DOHH2 (cell line): ENCODE data around the gene LMX1A.

ENCODE experiments used
- H3F3A ChIP-seq: fragments of 200-600 bp; sonication (generic), shearing (Covaris generic); 2 replicates; pipeline ENCODE4 v1.6.0; 2016; ENCODE audit warnings: antibody characterized with exemption, mild to moderate bottlenecking; ENCODE audit not compliant: control insufficient read depth, insufficient read depth
- H3K27ac ChIP-seq: fragments of 200-600 bp; sonication (generic); 2 replicates; pipeline ENCODE4 v1.5.1; 2014; ENCODE audit warnings: low read depth, mild to moderate bottlenecking, low read length, moderate library complexity
- H3K27me3 ChIP-seq: fragments of 200-600 bp; sonication (generic); 2 replicates; pipeline ENCODE4 v1.6.1; 2014; ENCODE audit warnings: mild to moderate bottlenecking, low read length, mixed read lengths; ENCODE audit not compliant: control insufficient read depth
- H3K36me3 ChIP-seq: fragments of 200-600 bp; sonication (generic); 2 replicates; pipeline ENCODE4 v1.6.1; 2014; ENCODE audit warnings: mild to moderate bottlenecking, low read length, moderate library complexity, mixed read lengths; ENCODE audit not compliant: control insufficient read depth
- H3K4me1 ChIP-seq: fragments of 200-600 bp; sonication (generic); 2 replicates; pipeline ENCODE4 v1.6.1; 2014; ENCODE audit warnings: mild to moderate bottlenecking, low read length, mixed read lengths; ENCODE audit not compliant: control insufficient read depth
- H3K4me2 ChIP-seq: fragments of 200-600 bp; sonication (generic); 2 replicates; pipeline ENCODE4 v1.6.0; 2014; ENCODE audit warnings: mild to moderate bottlenecking, low read length, moderate library complexity
- H3K4me3 ChIP-seq: fragments of 200-600 bp; sonication (generic); 2 replicates; pipeline ENCODE4 v1.5.1; 2014; ENCODE audit warnings: mild to moderate bottlenecking, low read length, mixed read lengths
- H3K79me2 ChIP-seq: fragments of 200-600 bp; sonication (generic); 2 replicates; pipeline ENCODE4 v1.6.1; 2014; ENCODE audit warnings: mild to moderate bottlenecking, low read length, mixed read lengths; ENCODE audit not compliant: control insufficient read depth
- H3K9me2 ChIP-seq: fragments of 200-600 bp; sonication (generic); replicated peaks from 2 replicates; pipeline ENCODE4 v1.6.1; 2014; ENCODE audit warnings: mild to moderate bottlenecking, low read length, mixed read lengths; ENCODE audit not compliant: control insufficient read depth
- H3K9me3 ChIP-seq: fragments of 200-600 bp; sonication (generic); 2 replicates; pipeline ENCODE4 v1.6.1; 2014; ENCODE audit warnings: antibody characterized with exemption, low read length, mixed read lengths; ENCODE audit not compliant: control insufficient read depth, insufficient read depth
- H4K20me1 ChIP-seq: fragments of 200-600 bp; sonication (generic); 2 replicates; pipeline ENCODE4 v1.6.0; 2014; ENCODE audit warnings: low read depth, mild to moderate bottlenecking, antibody characterized with exemption, low read length, moderate library complexity; ENCODE audit not compliant: control insufficient read depth, insufficient read depth
- CTCF ChIP-seq: fragments of 200-600 bp; sonication (generic); IDR thresholded peaks from one replicate; pipeline ENCODE4 v1.5.1; 2014; ENCODE audit warnings: antibody characterized with exemption, mild to moderate bottlenecking, low read depth, low read length; ENCODE audit not compliant: poor library complexity, severe bottlenecking
- EZH2phosphoT487 ChIP-seq: fragments of 200-600 bp; sonication (generic); IDR thresholded peaks from 2 replicates; pipeline ENCODE4 v1.6.1; 2017; ENCODE audit warnings: borderline replicate concordance, mild to moderate bottlenecking, antibody characterized with exemption, low read length, moderate library complexity, mixed read lengths

LMX1A gene

DNA sequence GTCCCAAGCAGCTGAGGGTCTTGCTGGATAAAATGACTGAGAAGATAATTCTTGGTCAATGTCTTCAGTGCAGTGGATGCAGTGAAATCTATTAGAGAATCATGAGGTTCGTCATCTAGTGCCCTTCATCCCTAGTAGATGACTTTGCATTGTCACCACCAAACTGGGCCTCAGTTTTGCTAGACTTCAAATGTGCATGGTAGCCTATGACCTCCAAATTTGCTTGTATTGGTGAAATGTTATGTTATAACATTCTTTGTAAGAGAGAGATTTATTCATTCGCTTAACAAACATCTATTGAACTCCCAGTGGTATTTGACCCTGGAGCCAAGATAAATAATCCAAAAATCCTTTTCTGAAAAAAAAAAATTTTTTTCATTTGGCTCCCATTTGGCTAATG lies 183.8 kb downstream of the LMX1A start:
- Histone ChIP-seq H3K36me3 (no peaks in the 10 kb centered on the region), H3K4me3 (no peak overlapping the region), H3K27ac (no peak overlapping the region), H3K79me2 (no peaks in the 10 kb centered on the region), H4K20me1 (no peaks in the 10 kb centered on the region), H3K4me1 (no peaks in the 10 kb centered on the region), H3K4me2 (no peak overlapping the region), H3K27me3 (peaks cover under 1% of the 10 kb centered on the region; the same call in 1 of the 2 replicates), H3F3A (no peaks in the 10 kb centered on the region), H3K9me3 (no peaks in the 10 kb centered on the region), H3K9me2 (no peaks in the 10 kb centered on the region)
- TF ChIP-seq EZH2phosphoT487: no peak
- TF ChIP-seq CTCF: no peak

DNA sequence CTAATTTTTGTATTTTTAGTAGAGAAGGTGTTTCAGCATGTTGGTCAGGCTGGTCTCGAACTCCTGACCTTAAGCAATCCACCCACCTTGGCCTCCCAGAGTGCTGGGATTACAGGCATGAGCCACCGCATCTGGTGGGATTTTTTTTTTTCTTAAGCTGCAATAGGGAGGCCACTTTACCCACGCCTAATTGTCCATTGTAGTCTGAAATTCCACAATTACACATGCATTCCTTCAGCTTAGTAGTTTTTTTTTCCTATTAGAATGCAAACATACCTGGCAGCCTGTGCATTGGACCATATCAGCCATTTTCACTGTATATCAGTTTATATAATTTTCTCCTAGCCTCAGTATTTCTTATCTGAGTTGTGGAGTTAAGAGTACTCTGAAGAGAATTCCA lies 186.8 kb downstream of the LMX1A start:
- no peaks in the 10 kb centered on the region for H3K9me3 ChIP-seq
- no peak overlapping the region for H3K4me2 ChIP-seq
- no peaks in the 10 kb centered on the region for H3K4me1 ChIP-seq
- H3K9me2 ChIP-seq: no peaks in the 10 kb centered on the region
- H3K36me3 ChIP-seq: no peaks in the 10 kb centered on the region
- no peaks in the 10 kb centered on the region for H3K79me2 ChIP-seq
- H3K4me3 ChIP-seq: no peak overlapping the region
- no peaks in the 10 kb centered on the region for H4K20me1 ChIP-seq
- H3K27me3 ChIP-seq: peaks cover 3% of the 10 kb centered on the region; the same call in 1 of the 2 replicates
- H3K27ac ChIP-seq: no peak overlapping the region
- TF ChIP-seq EZH2phosphoT487: no peak
- TF ChIP-seq CTCF: no peak
- no peaks in the 10 kb centered on the region for H3F3A ChIP-seq

GRCh38 chr1:165169028-165169427 lies 187.5 kb downstream of the LMX1A start:
- H3K79me2 ChIP-seq: no peaks in the 10 kb centered on the region
- no peaks in the 10 kb centered on the region for H3K9me2 ChIP-seq
- no peak overlapping the region for H3K4me3 ChIP-seq
- TF ChIP-seq EZH2phosphoT487 (no peak), CTCF (no peak)
- H3F3A ChIP-seq: no peaks in the 10 kb centered on the region
- H4K20me1 ChIP-seq: no peaks in the 10 kb centered on the region
- H3K27me3 ChIP-seq: peaks cover 3% of the 10 kb centered on the region; the same call in 1 of the 2 replicates
- H3K9me3 ChIP-seq: no peaks in the 10 kb centered on the region
- H3K27ac ChIP-seq: no peak overlapping the region
- no peaks in the 10 kb centered on the region for H3K4me1 ChIP-seq
- H3K36me3 ChIP-seq: no peaks in the 10 kb centered on the region
- no peak overlapping the region for H3K4me2 ChIP-seq
